AG20443 (cell line): Measurements from ENCODE around the gene ABI2.
"Not testable (repeated sequence)": the region's sequence is repeated elsewhere in the genome, so short reads cannot be mapped to it uniquely, and the experiment has no call there.

Source experiments
- DNase-seq: peaks from one replicate; pipeline ENCODE4 v3.0.0; 2012; ENCODE audit warnings: low spot score, mixed read lengths

ABI2 gene

DNA sequence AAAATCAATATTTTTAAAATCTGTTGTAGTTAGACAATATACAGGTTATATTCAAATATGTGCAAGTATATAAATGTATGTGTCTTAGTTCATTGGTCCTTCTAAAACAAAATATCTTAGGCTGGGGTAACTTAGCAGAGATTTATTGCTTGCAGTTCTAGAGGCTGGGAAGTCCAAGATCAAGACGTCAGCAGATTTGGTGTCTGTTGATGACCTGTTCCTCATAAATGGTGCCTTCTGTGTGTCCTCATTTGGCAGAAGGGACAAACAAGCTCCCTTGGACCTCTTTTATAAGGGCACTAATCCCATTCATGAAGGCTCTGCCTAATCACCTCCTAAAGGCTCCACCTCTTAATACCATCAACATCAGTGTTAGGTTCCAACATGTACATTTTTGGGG is 31.3 kb downstream of the ABI2 start:
- DNase-seq, result no peak

DNA sequence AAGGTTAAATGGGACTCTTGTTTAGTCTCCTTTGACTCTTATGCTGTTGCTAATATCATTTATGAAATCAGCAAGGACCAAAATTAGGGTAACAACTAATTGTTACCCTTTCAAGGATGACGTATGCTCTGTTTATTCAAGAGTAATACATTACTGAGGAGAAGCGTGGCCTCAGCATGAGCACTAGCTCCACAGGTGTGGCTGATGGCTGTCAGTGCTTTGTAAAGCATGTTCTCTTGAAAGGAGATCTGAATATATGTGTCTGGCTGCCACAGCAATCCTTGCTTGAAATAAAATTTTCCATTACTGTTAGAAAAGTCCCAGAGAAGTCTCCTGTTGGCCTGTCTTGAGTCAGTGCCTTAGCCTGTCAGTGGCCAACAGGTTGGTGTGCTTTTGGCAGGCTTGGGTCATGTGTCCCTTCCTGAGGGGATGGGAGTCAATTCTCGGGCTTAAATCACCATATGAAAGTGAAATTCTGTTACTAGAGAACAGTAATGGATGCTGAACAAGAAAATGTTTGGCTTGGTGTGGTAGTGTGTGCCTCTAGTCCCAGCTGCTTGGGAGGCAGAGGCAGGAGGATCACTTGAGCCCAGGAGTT is 32.7 kb downstream of the ABI2 start:
- DNase-seq, result no peak

DNA sequence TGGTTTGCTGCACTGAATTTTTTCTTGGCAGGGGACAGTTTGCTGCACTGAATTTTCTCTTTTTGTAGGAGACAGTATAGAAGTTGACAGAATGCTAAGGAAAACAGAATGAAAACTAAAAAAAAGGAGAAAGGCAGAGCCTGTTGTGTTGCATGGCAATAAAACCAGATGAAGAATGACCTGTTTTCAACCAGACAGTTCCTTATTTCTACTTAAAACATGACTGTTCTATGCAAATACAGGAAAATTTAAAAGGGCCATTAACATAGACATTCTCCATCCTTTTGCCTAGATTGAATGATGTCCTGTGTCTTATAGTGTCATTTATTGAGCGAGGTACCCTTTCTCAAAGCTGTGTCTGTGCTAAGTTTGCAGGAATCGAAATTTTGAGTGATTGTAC is 33.3 kb downstream of the ABI2 start:
- DNase-seq, result no peak

DNA sequence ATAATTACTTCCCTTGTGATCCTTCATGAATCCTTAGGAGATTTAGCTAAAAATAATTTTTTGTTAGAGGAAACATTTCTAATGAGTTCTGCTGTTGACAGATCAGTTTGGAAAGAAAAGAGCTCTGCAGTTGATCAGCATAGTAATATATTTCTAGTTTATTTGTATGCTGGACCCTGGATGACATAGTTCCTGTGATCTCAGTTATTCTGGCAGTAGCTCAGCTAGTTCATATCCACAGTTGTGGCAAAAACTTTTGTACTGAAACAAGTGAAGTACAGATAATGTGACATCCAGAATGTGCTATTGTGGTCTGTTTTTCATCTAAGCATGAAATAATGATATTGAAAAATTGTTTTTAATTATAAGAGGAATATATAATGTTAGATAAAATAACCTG is 33.7 kb downstream of the ABI2 start:
- peak; percentile 28 for DNase-seq

DNA sequence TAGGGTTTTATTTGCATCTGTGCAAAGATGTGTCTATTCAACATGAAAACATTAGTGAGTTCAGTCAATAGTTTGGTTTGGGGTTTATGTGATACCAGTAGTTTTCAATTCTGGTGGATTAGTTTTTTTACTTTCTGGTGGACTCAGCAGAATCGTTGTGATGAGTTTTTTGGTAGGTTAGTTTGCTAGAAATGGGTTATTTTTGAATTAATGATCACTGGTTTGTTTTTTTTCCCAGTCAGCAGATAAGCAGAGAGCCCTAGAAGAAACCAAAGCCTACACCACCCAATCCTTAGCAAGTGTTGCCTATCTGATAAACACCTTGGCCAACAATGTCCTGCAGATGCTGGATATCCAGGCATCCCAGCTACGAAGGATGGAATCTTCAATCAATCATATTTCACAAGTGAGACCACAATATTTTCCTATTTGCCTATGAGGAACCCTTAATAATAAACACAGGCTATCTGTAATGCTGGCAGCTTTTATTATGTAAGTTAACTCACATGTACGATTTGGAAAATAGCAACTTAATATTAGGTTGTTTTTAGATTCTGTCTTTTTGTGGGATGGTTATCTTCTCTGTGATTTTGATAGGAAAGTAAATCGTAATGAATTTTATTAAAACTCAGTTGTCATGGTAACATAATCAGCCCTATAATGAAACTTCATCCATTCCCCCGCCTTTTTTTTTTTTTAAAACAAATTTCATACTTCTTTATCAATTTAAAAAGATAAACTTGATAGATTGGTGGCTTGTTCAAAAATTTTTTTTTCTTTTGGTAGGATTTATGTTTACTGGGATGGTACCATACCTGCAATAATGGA is 38.7 kb downstream of the ABI2 start:
- DNase-seq, result no peak

DNA sequence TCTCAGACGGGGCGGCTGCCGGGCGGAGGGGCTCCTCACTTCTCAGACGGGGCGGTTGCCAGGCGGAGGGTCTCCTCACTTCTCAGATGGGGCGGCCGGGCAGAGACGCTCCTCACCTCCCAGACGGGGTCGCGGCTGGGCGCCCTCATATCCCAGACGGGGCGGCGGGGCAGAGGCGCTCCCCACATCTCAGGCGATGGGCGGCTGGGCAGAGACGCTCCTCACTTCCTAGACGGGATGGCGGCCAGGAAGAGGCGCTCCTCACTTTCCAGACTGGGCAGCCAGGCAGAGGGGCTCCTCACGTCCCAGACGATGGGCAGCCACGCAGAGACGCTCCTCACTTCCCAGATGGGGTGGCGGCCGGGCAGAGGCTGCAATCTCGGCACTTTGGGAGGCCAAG is 44.5 kb downstream of the ABI2 start:
- not testable (repeated sequence) for DNase-seq

DNA sequence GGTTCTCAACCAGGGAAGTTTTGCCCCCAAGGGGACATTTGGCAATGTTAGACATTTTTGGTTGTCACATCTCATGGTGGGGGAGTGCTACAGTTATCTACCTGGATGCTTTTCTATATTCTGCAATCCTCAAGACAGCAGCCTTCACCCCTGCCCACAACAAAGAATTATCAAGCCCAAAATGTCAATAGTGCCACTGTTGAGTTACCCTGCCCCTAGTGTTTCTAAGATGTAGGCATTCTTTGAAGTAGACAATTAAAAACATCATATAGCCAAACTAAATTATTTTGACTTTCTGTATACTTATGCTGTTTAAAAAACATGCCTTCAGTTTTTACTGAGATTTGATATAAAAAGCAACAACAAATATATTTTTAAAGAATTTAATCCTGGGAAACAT is 48.0 kb downstream of the ABI2 start:
- no peak for DNase-seq

DNA sequence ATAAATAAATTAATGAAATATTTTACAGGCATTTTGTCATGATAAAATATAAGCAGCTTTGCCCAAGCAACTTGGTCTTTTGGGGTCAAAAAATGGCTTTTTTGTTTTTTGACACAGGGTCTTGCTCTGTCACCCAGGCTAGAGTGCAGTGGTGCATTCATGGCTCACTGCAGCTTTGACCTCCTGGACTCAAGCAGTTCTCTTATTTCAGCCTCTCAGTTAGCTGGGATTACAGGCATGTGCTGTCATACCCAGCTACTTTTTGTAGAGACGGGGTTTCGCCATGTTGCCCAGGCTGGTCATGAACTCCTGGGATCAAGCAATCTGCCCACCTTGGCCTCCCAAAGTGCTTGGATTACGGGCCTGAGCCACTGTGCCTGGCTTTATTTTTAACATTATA is 51.0 kb downstream of the ABI2 start:
- no peak for DNase-seq

DNA sequence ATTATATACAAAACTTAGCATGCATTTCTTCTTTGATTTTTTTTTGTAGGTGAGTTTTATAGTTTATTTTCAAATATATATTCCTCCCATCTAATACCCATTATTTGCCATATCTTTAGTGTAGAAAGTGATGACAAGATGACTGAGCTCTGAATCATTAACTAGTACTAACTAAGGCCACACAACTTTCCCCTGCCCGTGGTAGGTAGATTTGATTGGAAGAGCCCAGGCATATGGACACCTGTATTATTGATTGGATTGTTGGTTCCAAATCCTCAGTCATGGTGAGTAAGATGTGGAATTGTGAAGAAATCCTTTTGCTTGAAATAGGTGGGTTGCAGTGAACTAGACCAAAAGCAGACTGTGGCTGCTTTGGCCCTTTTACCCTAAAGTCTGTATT is 54.8 kb downstream of the ABI2 start:
- no peak for DNase-seq

DNA sequence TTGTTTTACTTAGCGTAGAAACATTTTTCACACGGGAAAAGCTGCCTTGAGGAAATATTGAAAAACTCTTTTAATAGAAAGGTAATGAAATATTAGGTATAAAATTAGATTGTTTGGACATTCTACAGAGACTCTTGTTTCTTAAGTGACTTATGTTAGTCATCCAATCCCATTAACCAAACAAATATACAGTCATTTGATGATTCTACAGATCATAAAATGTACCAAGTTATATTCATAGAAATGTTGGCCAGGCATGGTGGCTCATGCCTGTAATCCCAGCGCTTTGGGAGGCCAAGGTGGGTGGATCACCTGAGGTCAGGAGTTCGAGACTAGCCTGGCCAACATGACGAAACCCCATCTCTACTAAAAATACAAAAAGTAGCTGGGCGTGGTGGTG is 60.0 kb downstream of the ABI2 start:
- not testable (repeated sequence) for DNase-seq

DNA sequence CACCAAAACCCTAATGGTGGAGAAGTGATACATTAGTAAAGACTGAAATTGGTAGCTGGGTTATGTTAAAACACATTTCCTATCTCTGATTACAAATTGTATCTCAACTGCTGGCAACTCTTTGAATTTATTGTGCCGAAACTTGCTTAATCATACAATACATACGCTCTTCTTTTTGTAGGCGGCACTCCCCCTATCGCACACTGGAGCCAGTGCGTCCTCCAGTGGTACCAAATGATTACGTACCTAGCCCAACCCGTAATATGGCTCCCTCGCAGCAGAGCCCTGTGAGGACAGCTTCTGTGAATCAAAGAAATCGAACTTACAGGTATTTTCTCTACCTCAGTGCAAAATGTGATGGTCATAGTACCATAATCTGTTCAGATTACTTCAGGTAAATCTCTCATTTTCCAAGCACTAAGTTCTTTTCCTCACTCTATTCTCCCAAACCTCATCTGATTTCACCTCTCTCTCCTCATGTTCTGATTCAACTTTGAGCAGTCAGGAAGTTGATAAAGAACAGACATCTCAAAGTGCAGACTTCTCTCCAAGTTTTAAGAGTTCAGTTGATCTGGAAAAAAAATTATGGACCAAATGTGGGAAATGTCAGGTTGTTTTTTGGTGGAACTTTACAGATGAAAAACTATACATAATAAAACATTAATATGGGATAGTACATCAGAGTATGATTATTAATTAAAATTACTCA is 66.5 kb downstream of the ABI2 start:
- no peak for DNase-seq

DNA sequence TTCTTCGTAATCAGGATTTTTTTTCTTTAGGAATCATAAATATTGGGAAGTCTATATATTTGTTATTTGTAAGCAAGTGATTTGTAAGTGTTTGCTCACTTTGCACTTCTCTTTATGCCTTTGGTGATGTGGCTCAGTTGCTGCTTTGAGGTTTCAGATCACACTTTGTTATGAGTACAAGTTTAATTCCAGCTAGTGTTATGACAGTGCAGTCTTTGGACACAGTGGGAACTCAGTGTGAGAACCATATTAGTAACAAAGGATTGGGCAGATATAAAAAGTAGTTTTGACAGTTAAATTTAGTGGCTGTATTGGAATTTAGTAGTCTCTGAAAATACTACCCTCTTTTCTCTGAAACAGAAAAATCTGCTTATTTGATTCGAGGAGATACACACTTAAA is 67.7 kb downstream of the ABI2 start:
- no peak for DNase-seq

DNA sequence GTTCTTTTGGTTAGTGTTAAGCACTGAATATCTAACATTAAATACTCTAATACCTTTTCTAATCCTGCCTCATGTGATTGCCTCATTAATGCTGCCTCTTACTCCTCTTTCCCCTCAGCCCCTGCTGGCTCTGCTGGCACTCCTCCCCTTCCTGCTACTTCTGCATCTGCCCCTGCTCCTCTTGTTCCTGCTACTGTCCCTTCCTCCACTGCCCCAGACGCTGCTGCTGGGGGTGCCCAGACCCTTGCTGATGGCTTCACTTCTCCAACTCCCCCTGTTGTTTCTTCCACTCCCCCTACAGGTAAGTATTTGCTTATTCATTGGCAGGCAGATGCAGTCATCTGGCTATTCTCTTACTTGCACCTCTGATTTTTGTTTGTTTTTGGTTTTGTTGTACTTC is 68.5 kb downstream of the ABI2 start:
- no peak for DNase-seq

DNA sequence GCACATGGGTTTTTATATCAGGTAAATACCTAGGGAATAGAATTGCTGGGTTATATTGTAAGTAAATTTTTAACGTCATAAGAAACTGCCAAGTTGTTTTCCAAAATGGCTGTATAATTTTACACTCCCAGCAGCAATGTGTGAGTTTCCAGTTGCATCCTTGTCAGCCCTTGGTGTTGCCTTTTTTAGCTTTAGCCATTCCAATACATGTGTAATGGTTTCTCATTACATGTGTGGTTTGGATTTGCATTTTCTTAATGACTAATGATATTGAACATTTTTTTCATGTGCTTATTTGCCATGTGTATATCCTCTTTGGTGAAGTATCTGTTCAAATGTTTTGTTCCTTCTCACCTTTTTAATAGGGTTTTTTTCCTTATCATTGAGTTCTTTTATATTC is 70.8 kb downstream of the ABI2 start:
- no peak for DNase-seq

DNA sequence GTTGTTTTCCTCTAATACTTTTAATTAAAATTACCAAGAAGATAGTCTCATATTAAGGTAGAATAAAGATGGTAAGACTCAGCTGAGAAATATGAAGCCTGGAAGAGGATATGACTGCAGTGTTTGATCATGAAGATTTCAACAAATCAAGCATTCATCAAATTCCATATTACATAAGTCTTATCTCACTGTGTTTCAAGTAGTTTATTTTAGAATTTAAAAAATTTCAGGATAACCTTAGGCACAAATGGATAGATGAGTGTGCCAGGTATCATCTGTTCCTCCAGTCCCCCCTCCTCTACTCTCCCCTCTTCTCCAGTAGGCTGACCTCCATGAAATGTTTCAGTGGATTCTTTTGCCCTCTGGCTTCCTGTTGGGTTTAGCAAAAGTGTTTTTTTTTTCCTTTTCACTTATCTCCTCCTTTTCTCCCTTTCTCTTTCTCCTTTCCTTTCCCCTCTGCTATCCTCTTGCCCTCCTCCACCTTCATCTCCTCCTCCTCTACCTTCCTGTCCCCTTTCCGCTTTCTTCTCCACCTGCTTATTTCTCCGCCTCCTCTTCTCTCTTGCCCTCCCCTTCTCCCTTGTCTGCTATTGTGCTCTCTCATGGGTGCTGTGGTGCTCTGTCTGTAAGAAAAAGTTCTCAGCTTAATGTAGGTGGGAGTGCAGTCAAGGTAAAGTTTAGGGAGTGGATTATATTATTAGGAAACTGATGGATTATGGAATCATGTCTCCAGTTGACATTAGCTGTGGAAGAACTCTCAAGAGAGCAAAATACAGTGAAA is 72.8 kb downstream of the ABI2 start:
- DNase-seq, result no peak

DNA sequence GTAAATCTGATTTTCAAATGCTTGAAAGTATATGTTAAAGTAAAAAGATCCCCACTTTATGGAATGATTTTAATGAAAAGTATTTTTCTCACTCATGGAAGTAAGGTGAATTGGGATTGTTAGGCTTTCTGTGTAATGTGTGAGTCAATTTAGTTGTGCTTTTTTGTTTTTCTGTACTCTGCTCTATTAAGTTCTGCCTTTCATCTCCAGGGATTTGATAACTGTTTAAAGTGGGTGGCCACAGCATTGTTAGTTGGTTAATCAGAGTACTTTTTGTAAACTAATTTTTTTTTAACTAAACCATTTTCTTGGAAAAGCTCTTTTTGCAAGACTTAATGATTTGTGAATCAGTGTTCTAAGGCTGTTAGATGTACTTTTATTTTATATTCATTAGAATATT is 76.8 kb downstream of the ABI2 start:
- no peak for DNase-seq

DNA sequence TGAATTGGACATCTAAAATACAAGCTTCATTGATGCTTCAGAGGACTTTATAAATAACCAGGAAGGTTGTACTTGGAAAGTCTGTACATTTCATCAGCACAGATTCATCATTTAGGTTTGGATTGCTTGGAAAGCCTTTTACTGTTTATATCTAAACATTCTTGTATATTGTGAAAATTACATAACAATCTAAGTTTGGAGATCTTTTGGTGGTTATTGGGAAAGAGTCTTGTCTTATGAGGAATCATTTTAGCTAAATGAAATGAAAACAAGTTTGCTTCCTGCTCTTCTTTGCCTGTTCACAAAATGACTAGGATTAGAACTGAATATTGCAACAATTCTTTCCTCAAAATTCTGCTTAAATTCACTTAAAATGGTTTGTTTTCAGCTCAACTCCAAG is 79.3 kb downstream of the ABI2 start:
- no peak for DNase-seq

DNA sequence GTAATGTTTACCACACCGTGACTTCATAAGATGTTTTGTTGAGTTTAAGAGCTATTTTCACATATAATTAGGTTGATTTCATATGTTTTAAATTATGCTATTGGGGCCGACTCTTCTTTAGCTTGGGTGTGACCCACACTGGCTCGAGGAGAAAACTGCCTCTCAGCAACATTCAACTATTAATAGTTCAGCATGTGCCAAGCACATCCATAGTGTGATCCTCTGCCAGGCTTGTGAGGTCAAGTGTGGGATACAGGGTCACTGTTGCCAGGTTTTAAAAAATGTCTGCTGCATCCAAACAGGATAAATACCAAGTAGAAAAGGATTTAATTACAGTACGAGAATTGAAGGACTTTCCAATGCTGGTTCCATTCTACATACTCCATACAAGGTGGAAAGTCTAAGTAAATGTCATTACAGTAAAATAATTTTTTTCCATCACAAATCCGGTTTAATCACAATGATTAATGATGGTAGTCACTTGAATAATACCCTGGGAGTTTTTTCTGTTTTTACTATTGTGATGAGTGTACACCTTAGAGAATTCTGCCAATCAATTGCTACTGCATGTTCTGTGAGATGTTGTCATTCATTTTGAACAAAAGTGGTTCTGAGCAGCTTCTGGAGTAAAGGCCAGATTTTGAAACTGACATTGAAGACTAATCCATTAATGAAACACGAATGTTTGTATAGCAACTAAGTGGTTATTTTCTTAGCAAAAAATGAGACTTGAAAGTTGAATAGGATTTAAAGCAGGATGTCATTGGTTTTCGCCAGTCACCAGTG is 84.5 kb downstream of the ABI2 start:
- DNase-seq, result peak; percentile 17

DNA sequence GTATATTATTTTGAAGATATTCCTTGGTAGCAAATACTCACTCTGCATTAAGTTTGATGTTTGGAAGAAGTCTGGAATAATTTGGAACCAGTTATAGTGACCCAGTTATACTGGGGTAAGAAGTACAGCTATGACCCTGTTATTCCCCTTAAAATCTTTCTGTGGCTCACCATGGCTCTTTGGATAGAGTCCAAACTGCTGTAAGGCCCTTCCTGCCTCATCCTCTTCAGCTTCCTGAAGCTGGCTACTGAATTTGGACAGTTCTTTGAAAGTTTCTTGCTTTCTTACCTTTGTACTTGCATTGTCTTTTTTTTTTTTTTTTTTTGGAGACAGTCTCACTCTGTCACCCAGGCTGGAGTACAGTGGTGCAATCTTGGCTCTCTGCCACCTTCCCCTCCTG is 85.6 kb downstream of the ABI2 start:
- DNase-seq, result no peak

DNA sequence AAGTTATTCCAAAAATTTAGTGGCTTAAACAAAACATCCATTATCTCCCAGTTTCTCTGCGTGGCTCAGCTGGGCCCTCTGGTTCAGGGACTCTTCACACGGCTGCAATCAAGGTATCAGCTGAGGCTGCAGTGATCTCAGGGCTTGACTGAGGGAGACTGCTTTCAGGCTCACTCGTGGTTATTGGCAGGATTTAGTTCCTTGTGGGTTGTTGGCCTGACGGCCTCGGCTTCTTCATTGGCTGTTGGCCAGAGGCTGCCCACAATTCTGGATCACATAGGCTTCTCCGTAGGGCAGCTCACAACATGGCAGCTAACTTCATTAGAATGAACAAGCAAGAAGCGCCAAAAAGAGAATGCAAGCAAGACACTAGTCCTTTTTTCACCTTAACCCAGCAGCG is 90.1 kb downstream of the ABI2 start:
- DNase-seq, result no peak

DNA sequence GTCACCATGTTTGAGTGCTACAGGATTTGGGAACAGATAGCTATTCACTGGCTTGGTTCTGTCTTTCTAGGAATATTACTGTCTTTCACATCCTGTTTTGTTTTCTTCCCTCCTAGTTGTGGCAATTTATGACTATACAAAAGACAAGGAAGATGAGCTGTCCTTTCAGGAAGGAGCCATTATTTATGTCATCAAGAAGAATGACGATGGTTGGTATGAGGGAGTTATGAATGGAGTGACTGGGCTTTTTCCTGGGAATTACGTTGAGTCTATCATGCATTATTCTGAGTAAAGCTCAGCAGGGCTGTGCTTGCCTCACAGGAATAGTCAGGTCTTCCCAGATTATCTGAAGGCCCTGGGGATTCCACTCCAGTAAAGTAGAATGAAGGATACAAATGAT is 98.9 kb downstream of the ABI2 start:
- peak; percentile 65 for DNase-seq

DNA sequence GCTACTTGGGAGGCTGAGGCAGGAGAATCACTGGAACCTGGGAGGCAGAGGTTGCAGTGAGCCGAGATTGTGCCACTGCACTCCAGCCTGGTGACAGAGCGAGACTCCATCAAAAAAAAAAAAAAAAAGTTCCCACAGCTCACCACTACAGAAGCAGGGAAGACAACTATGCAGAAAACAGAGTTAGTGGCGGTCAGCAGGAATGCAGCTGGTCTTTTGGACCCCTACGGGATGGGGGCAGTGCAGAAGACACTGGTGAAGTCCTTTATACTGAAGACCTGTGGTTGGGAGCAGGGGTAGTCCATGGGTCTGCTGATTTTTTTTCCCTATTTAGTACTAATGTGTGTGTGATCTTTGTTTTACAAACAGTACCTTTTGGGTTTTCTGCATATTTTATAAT is 101.4 kb downstream of the ABI2 start:
- DNase-seq, result not testable (repeated sequence)
